IMR-90 (cell line): ENCODE measurements around the gene RPS2. TPM values are rescaled to one million over a fixed set of nuclear protein-coding genes. Genes with fewer than 3 reads are reported as not detected.

Source experiments
- ATAC-seq: fragments of 200-7000 bp; cut with Tn5 transposase; 2 replicates; pipeline ENCODE4 v1.9.1; 2020; ENCODE audit warnings: low read depth, mild to moderate bottlenecking, moderate library complexity
- BruUV-seq: library from RNA; stranded (reverse); fragments of 400-500 nt; replicated peaks from 2 replicates; lab custom pipeline; 2021; lab: Mats Ljungman, UMichigan
- CTCF ChIA-PET: fragments of 300-600 bp; formaldehyde crosslinking; extraction: SDS; loops from one replicate; lab custom pipeline; 2021; ENCODE audit warnings: antibody characterized with exemption; lab: Yijun Ruan, JAX
- POLR2A ChIA-PET: fragments of 300-600 bp; sonication (Branson Sonifier 250); formaldehyde crosslinking; loops from one replicate; lab custom pipeline; 2022; ENCODE audit warnings: antibody characterized with exemption; ENCODE audit not compliant: unreplicated experiment; lab: Charles Lee
- DNase-seq: peaks from one replicate; pipeline ENCODE4 v3.0.0; 2013
- H2AFZ ChIP-seq: replicated peaks from 2 replicates; pipeline ENCODE3; 2013; ENCODE audit warnings: low read length, mild to moderate bottlenecking; ENCODE audit not compliant: poor library complexity
- H2AK5ac ChIP-seq: 2 replicates; pipeline ENCODE4 v1.6.1; 2013; ENCODE audit warnings: low read depth, low read length, inconsistent platforms
- H2AK9ac ChIP-seq: replicated peaks from 2 replicates; pipeline ENCODE3; 2013; ENCODE audit warnings: mild to moderate bottlenecking, low read depth, low read length, moderate library complexity; ENCODE audit not compliant: poor library complexity
- H2BK120ac ChIP-seq: 2 replicates; pipeline ENCODE4 v1.6.1; 2013; ENCODE audit warnings: low read depth, low read length, inconsistent platforms
- H2BK15ac ChIP-seq: 3 replicates; pipeline ENCODE4 v1.6.1; 2013; ENCODE audit warnings: low read depth, low read length, inconsistent platforms
- H2BK20ac ChIP-seq: 2 replicates; pipeline ENCODE4 v1.6.1; 2013; ENCODE audit warnings: low read depth, mild to moderate bottlenecking, inconsistent platforms, low read length, moderate library complexity
- H2BK5ac ChIP-seq: 2 replicates; pipeline ENCODE4 v1.6.1; 2013; ENCODE audit warnings: mild to moderate bottlenecking, low read depth, low read length, inconsistent platforms; ENCODE audit not compliant: poor library complexity, severe bottlenecking
- H3K14ac ChIP-seq: replicated peaks from 2 replicates; pipeline ENCODE4 v1.6.1; 2013; ENCODE audit warnings: low read depth, low read length, inconsistent platforms
- H3K18ac ChIP-seq: 2 replicates; pipeline ENCODE4 v1.6.1; 2013; ENCODE audit warnings: low read depth, low read length, control low read depth
- H3K23ac ChIP-seq: 2 replicates; pipeline ENCODE4 v1.6.1; 2013; ENCODE audit warnings: low read depth, low read length, inconsistent platforms
- H3K27ac ChIP-seq: 2 replicates; pipeline ENCODE4 v1.5.1; 2013; ENCODE audit warnings: mild to moderate bottlenecking, control low read depth, low read length; ENCODE audit not compliant: insufficient read depth
- H3K27me3 ChIP-seq: 2 replicates; pipeline ENCODE4 v1.6.1; 2013; ENCODE audit warnings: low read length; ENCODE audit not compliant: control insufficient read depth, insufficient read depth
- H3K36me3 ChIP-seq: 2 replicates; pipeline ENCODE4 v1.6.1; 2013; ENCODE audit warnings: low read length, mixed read lengths; ENCODE audit not compliant: control insufficient read depth, insufficient read depth
- H3K4ac ChIP-seq: 2 replicates; pipeline ENCODE4 v1.6.1; 2013; ENCODE audit warnings: low read depth, low read length, inconsistent platforms
- H3K4me1 ChIP-seq: 2 replicates; pipeline ENCODE4 v1.6.1; 2013; ENCODE audit warnings: low read length, mixed read lengths; ENCODE audit not compliant: control insufficient read depth, insufficient read depth
- H3K4me2 ChIP-seq: 2 replicates; pipeline ENCODE4 v1.6.1; 2013; ENCODE audit warnings: low read depth, mild to moderate bottlenecking, control low read depth, low read length, moderate library complexity
- H3K4me3 ChIP-seq: 2 replicates; pipeline ENCODE4 v1.5.1; 2013; ENCODE audit warnings: low read depth, mild to moderate bottlenecking, control low read depth, low read length, moderate library complexity; ENCODE audit not compliant: insufficient read depth
- H3K56ac ChIP-seq: 2 replicates; pipeline ENCODE4 v1.6.1; 2013; ENCODE audit warnings: low read length, inconsistent platforms; ENCODE audit not compliant: insufficient read depth; ENCODE audit errors: extremely low read depth
- H3K79me1 ChIP-seq, 2 experiments: 2 replicates each; pipeline ENCODE4 v1.6.1; 2013; ENCODE audit warnings: low read length in 2 of 2, inconsistent platforms in 1 of 2, low read depth in 1 of 2
- H3K9ac ChIP-seq: 2 replicates; pipeline ENCODE4 v1.6.1; 2013; ENCODE audit warnings: low read depth, low read length, control low read depth
- H3K9me1 ChIP-seq: 2 replicates; pipeline ENCODE4 v1.6.1; 2013; ENCODE audit warnings: low read length, inconsistent platforms; ENCODE audit not compliant: insufficient read depth
- H3K9me3 ChIP-seq: 2 replicates; pipeline ENCODE4 v1.6.1; 2013; ENCODE audit warnings: low read length; ENCODE audit not compliant: control insufficient read depth, insufficient read depth
- H4K20me1 ChIP-seq: 2 replicates; pipeline ENCODE4 v1.6.1; 2013; ENCODE audit warnings: low read length, inconsistent platforms; ENCODE audit not compliant: insufficient read depth
- H4K5ac ChIP-seq: 2 replicates; pipeline ENCODE4 v1.6.1; 2013; ENCODE audit warnings: mild to moderate bottlenecking, low read depth, low read length, control low read depth
- H4K8ac ChIP-seq, 2 experiments: 2 replicates each; pipeline ENCODE4 v1.6.1; 2013; ENCODE audit warnings: low read depth in 2 of 2, low read length in 2 of 2, control low read depth in 1 of 2, inconsistent platforms in 1 of 2
- H4K91ac ChIP-seq: 2 replicates; pipeline ENCODE4 v1.6.1; 2013; ENCODE audit warnings: low read depth, low read length, inconsistent platforms; ENCODE audit not compliant: insufficient read depth
- BHLHE40 ChIP-seq: fragments of 150-350 bp; IDR thresholded peaks from 2 replicates; pipeline ENCODE4 v1.6.1; 2016; ENCODE audit warnings: mild to moderate bottlenecking, low read depth, low read length
- FOS ChIP-seq: fragments of 150-350 bp; IDR thresholded peaks from 2 replicates; pipeline ENCODE4 v1.6.1; 2016; ENCODE audit warnings: low read depth, low read length
- MAFK ChIP-seq: IDR thresholded peaks from 2 replicates; pipeline ENCODE4 v1.6.1; 2012; ENCODE audit warnings: low read depth, low read length, improper control_type of control experiment
- MAZ ChIP-seq: IDR thresholded peaks from 2 replicates; pipeline ENCODE4 v1.6.1; 2012; ENCODE audit warnings: low read depth, mild to moderate bottlenecking, low read length, improper control_type of control experiment, moderate library complexity, borderline replicate concordance
- MXI1 ChIP-seq: IDR thresholded peaks from 2 replicates; pipeline ENCODE4 v1.6.1; 2012; ENCODE audit warnings: low read depth, mild to moderate bottlenecking, low read length, moderate library complexity, borderline replicate concordance
- NFE2L2 ChIP-seq: fragments of 150-350 bp; IDR thresholded peaks from 2 replicates; pipeline ENCODE4 v1.6.1; 2016; ENCODE audit warnings: low read depth, mild to moderate bottlenecking, low read length
- POLR2A ChIP-seq: IDR thresholded peaks from 2 replicates; pipeline ENCODE4 v1.6.1; 2012; ENCODE audit warnings: mild to moderate bottlenecking, low read depth, low read length
- RCOR1 ChIP-seq: IDR thresholded peaks from 2 replicates; pipeline ENCODE4 v1.6.1; 2012; ENCODE audit warnings: mild to moderate bottlenecking, low read length, improper control_type of control experiment; ENCODE audit not compliant: insufficient replicate concordance
- SMC3 ChIP-seq: fragments of 150-350 bp; IDR thresholded peaks from 2 replicates; pipeline ENCODE4 v1.6.1; 2016; ENCODE audit warnings: low read depth, mild to moderate bottlenecking, antibody characterized with exemption, low read length, moderate library complexity
- USF2 ChIP-seq: fragments of 150-350 bp; IDR thresholded peaks from 2 replicates; pipeline ENCODE4 v1.6.1; 2017; ENCODE audit warnings: mild to moderate bottlenecking, antibody characterized with exemption, low read length, low read depth
- WGBS, 2 experiments: methylation state at CpG; one replicate each; pipeline versions ENCODE4 v1.1.5 to v1.1.7; 2013; ENCODE audit warnings: missing lambda C conversion rate in 2 of 2; ENCODE audit not compliant: insufficient read length in 1 of 2; ENCODE audit errors: extremely low coverage in 2 of 2; 5-methylcytosine and 5-hydroxymethylcytosine counted together
- dilution Hi-C: fragments of 300-500 bp; cut with HindIII; formaldehyde crosslinking; loops from one replicate; pipeline ENCODE4 v1.14.3; 2018; ENCODE audit warnings: low sequenced_read_pairs; ENCODE audit not compliant: unreplicated experiment
- in situ Hi-C: fragments of 300-500 bp; cut with MboI; formaldehyde crosslinking; loops from 3 replicates; pipeline ENCODE4 v1.14.3; 2019; ENCODE audit warnings: low sequenced_read_pairs, inconsistent platforms, mixed read lengths
- intact Hi-C: fragments of 100-400 bp; cut with micrococcal nuclease; formaldehyde crosslinking; loops from 2 replicates; pipeline ENCODE4 v1.10.0; 2022
- polyA plus RNA-seq, 3 experiments: library from polyadenylated mRNA; depleted of rRNA; stranded (reverse); fragments of >200 nt; gene quantifications; 2 replicates each; pipeline ENCODE4 v1.2.3, GENCODE V29; 2012; ENCODE audit warnings: low replicate concordance in 1 of 3
- total RNA-seq: library from RNA; depleted of rRNA; stranded (reverse); fragments of >200 nt; gene quantifications from 2 replicates; pipeline ENCODE4 v1.2.3, GENCODE V29; 2012

RPS2 gene
- total and polyA plus RNA-seq, 2 of the 4 experiments (the other 2 are of a cell fraction) = 2,703 to 6,941 TPM

GRCh38 chr16:1971796-1972489, 7.3 kb upstream of the RPS2 start, which contains the start of gene TBL3:
TBL3 (plus strand) TSS chr16:1972053; CDS start chr16:1972165, 112 bp downstream.
- ChIA-PET CTCF (no interaction called here), POLR2A (no interaction called here)
- peak within 1 kb of the TSS; percentile 61 for H3K18ac ChIP-seq
- peak within 1 kb of the TSS; percentile 89 for H4K5ac ChIP-seq
- H4K8ac ChIP-seq = peak within 1 kb of the TSS; percentile 98 to 100
- no peaks in the 10 kb centered on the region for H3K27me3 ChIP-seq
- peak; percentile 92 for DNase-seq
- peak within 1 kb of the TSS; percentile 93 for H3K4me2 ChIP-seq
- H2AFZ ChIP-seq = peak within 1 kb of the TSS; percentile 91
- in situ Hi-C loops = no loop called here
- peak within 1 kb of the TSS; percentile 97 for H4K91ac ChIP-seq
- peak within 1 kb of the TSS; percentile 96 for H3K9ac ChIP-seq
- ATAC-seq = peak; percentile 95
- peak; percentile 48 for TF ChIP-seq RCOR1
- 0 out of 2 replicates have a peak, but pooled peaks have one; percentile 15 for TF ChIP-seq FOS
- peak; percentile 19; the same call in 1 of the 2 replicates for TF ChIP-seq NFE2L2
- peak; percentile 92 for TF ChIP-seq MAZ
- no peak for TF ChIP-seq BHLHE40
- no peak for TF ChIP-seq MAFK
- TF ChIP-seq MXI1 = peak; percentile 93
- peak; percentile 28; the same call in 1 of the 2 replicates for TF ChIP-seq USF2
- TF ChIP-seq POLR2A = peak; percentile 94; the same call in 1 of the 2 replicates
- no peak for TF ChIP-seq SMC3
- H2AK5ac ChIP-seq = peak within 1 kb of the TSS; percentile 95
- peaks cover 25% of the 10 kb centered on the region for H3K36me3 ChIP-seq
- peak within 1 kb of the TSS; percentile 78 for H3K23ac ChIP-seq
- H3K79me1 ChIP-seq = peaks cover 9 to 38% of the 10 kb centered on the region in 2 experiments
- 0 out of 3 replicates have a peak within 1 kb of the TSS, but pooled peaks have one; percentile 30 for H2BK15ac ChIP-seq
- H3K9me1 ChIP-seq = peaks cover 3% of the 10 kb centered on the region; the same call in 1 of the 2 replicates
- H3K27ac ChIP-seq = peak within 1 kb of the TSS; percentile 93
- no peaks in the 10 kb centered on the region; the same call in 1 of the 2 replicates for H4K20me1 ChIP-seq
- H2AK9ac ChIP-seq = peak within 1 kb of the TSS; percentile 86
- peak within 1 kb of the TSS; percentile 92 for H3K4ac ChIP-seq
- no peak within 1 kb of the TSS for H2BK20ac ChIP-seq
- H2BK5ac ChIP-seq = peak within 1 kb of the TSS; percentile 77
- no peaks in the 10 kb centered on the region for H3K9me3 ChIP-seq
- peak within 1 kb of the TSS; percentile 66 for H3K4me3 ChIP-seq
- intact Hi-C loops = no loop called here
- dilution Hi-C loops = no loop called here
- peaks cover 6% of the 10 kb centered on the region for H3K4me1 ChIP-seq
- peak within 1 kb of the TSS; percentile 93 for H3K14ac ChIP-seq
- peak within 1 kb of the TSS; percentile 15; the same call in 1 of the 2 replicates for H2BK120ac ChIP-seq
- 0% methylated on average over 53 of the region's 78 CpGs; no CpG with 5 or more reads in 1 of the 2 experiments for WGBS, 2 experiments
- H3K56ac ChIP-seq = peak within 1 kb of the TSS; percentile 89
- BruUV-seq = no TSS peak
